A549 (cell line): ENCODE data around the gene ITPKC.

ENCODE experiments used
- CTCF ChIP-seq: fragments of >200 bp; sonication (Bioruptor Twin); formaldehyde crosslinking; IDR thresholded peaks from 3 replicates; pipeline ENCODE4 v1.5.1; 2016
- EHF ChIP-seq: fragments of 250-450 bp; sonication (Bioruptor Pico); IDR thresholded peaks from 2 replicates; pipeline ENCODE4 v1.5.0; 2020; ENCODE audit warnings: mild to moderate bottlenecking
- EP300 ChIP-seq, 2 experiments: fragments of >200 bp; sonication (Bioruptor Twin); formaldehyde crosslinking; IDR thresholded peaks; 2 replicates in 1 of 2; 3 replicates in 1 of 2; pipeline ENCODE4 v1.6.1; 2016 to 2017
- JUN ChIP-seq, 2 experiments: fragments of >200 bp; sonication (Bioruptor Twin); formaldehyde crosslinking; IDR thresholded peaks; 2 replicates in 1 of 2; 3 replicates in 1 of 2; pipeline ENCODE4 v1.6.1; 2016 to 2017
- MAZ ChIP-seq: fragments of 150-350 bp; IDR thresholded peaks from 2 replicates; pipeline ENCODE4 v1.6.1; 2014; ENCODE audit warnings: antibody characterized with exemption, low read depth, low read length, borderline replicate concordance
- NFE2L2 ChIP-seq: fragments of 150-350 bp; conservative IDR thresholded peaks from 2 replicates; pipeline ENCODE4 v1.6.1; 2014; ENCODE audit warnings: low read length
- PBX3 ChIP-seq: IDR thresholded peaks from 2 replicates; pipeline ENCODE4 v1.6.1; 2012
- POLR2A ChIP-seq: IDR thresholded peaks from 2 replicates; pipeline ENCODE4 v1.6.1; 2012; ENCODE audit warnings: mild to moderate bottlenecking, low read length
- RCOR1 ChIP-seq: fragments of 150-350 bp; IDR thresholded peaks from 2 replicates; pipeline ENCODE4 v1.6.1; 2014; ENCODE audit warnings: antibody characterized with exemption, low read length, low read depth
- TP53 ChIP-seq: fragments of 250-450 bp; sonication (Bioruptor Pico); IDR thresholded peaks from 2 replicates; pipeline ENCODE4 v1.5.0; 2021; ENCODE audit warnings: mild to moderate bottlenecking, moderate library complexity
- ZFP36 ChIP-seq: fragments of 450-650 bp; IDR thresholded peaks from 2 replicates; pipeline ENCODE4 v1.6.1; 2014; ENCODE audit warnings: borderline replicate concordance; ENCODE audit not compliant: partially characterized antibody

- TF ChIP-seq JUN (IDR thresholded peaks at IDR 0.05): no peak
- TF ChIP-seq CTCF: no peak
- no peak for TF ChIP-seq TP53 (CRISPR knock-in tag)
- no peak for TF ChIP-seq RCOR1
- TF ChIP-seq PBX3: no peak
- TF ChIP-seq ZFP36: no peak
- no peak for TF ChIP-seq NFE2L2
- TF ChIP-seq EHF (CRISPR knock-in tag): no peak
- no peak for TF ChIP-seq POLR2A
- TF ChIP-seq MAZ: no peak
- no peak for TF ChIP-seq EP300 (IDR thresholded peaks at IDR 0.05)
Observed at GRCh38 chr19:40681039-40681438, 35.9 kb upstream of the ITPKC start.
